Smooth muscle cell of the umbilical artery (primary cell): ENCODE results near the gene UGT1A1. TPM values are rescaled to one million over a fixed set of nuclear protein-coding genes. Genes with fewer than 3 reads are reported as not detected.

Experiments used
- total RNA-seq: library from RNA; depleted of rRNA; stranded (reverse); fragments of >200 nt; gene quantifications from 2 replicates; pipeline ENCODE4 v1.2.3, GENCODE V29; 2014

Gene UGT1A1
- not detected in 2 replicates for total RNA-seq

GRCh38 chr2:233760043-233760442 lies at the start of gene UGT1A1:
Gene UGT1A1 (plus strand): TSS chr2:233760270. CDS start chr2:233760288, 18 bp downstream.

GRCh38 chr2:233712611-233713261 lies 47.3 kb upstream of the UGT1A1 start, which contains the start of gene UGT1A5:
Gene UGT1A5 (plus strand): TSS chr2:233712907. CDS start chr2:233712992, 85 bp downstream.

GRCh38 chr2:233718552-233718951 lies 41.5 kb upstream of the UGT1A1 start, which contains the start of gene UGT1A4:
Gene UGT1A4 (plus strand): TSS chr2:233718736. CDS start chr2:233718821, 85 bp downstream.

GRCh38 chr2:233728723-233729301 lies 31.3 kb upstream of the UGT1A1 start, which contains the start of gene UGT1A3:
Gene UGT1A3 (plus strand): TSS chr2:233729042. CDS start chr2:233729127, 85 bp downstream.

GRCh38 chr2:233778030-233778429 lies 18.0 kb downstream of the UGT1A1 start, which contains the start of gene MROH2A:
Gene MROH2A (plus strand): TSS chr2:233778330. CDS start chr2:233779359, 1,029 bp downstream.

Other genes with a start within 250 kb of the UGT1A1 start
- 44.2 and 54.6 TPM in 2 replicates for gene USP40, start 193.5 kb upstream of the UGT1A1 start, total RNA-seq
- gene UGT1A8, start 142.6 kb upstream of the UGT1A1 start, total RNA-seq = not detected in 2 replicates
- not detected in 2 replicates for gene UGT1A10, start 123.8 kb upstream of the UGT1A1 start, total RNA-seq
- not detected in 2 replicates for gene UGT1A9, start 88.4 kb upstream of the UGT1A1 start, total RNA-seq
- gene UGT1A7, start 78.4 kb upstream of the UGT1A1 start, total RNA-seq = not detected in 2 replicates
- not detected in 2 replicates for gene UGT1A6, start 67.4 kb upstream of the UGT1A1 start, total RNA-seq
- not detected in 2 replicates for gene UGT1A5, start 47.4 kb upstream of the UGT1A1 start, total RNA-seq
- gene UGT1A4, start 41.5 kb upstream of the UGT1A1 start, total RNA-seq = not detected in 2 replicates
- gene UGT1A3, start 31.2 kb upstream of the UGT1A1 start, total RNA-seq = not detected in 2 replicates
- gene MROH2A, start 18.1 kb downstream of the UGT1A1 start, total RNA-seq = not detected in 2 replicates
- 1.5 and 9.4 TPM in 2 replicates for gene HJURP, start 94.3 kb downstream of the UGT1A1 start, total RNA-seq
- gene TRPM8, start 157.1 kb downstream of the UGT1A1 start, total RNA-seq = not detected in 2 replicates